HCT116 (cell line): ENCODE data around the gene TTLL5. TPM values are rescaled to one million over a fixed set of nuclear protein-coding genes. Genes with fewer than 3 reads are reported as not detected.

Source experiments
- ATAC-seq: fragments of 200-7000 bp; cut with Tn5 transposase; 2 replicates; pipeline ENCODE4 v1.9.1; 2020; ENCODE audit warnings: mild to moderate bottlenecking, moderate library complexity
- BruUV-seq: library from RNA; stranded (reverse); fragments of 400-500 nt; replicated peaks from 2 replicates; lab custom pipeline; 2021; lab: Mats Ljungman, UMichigan
- CTCF ChIA-PET: fragments of 300-600 bp; sonication (Branson Sonifier 250); formaldehyde crosslinking; loops from one replicate; lab custom pipeline; 2021; ENCODE audit warnings: antibody characterized with exemption; lab: Charles Lee
- POLR2A ChIA-PET: fragments of 300-600, 350-600 bp; sonication (Branson Sonifier 250); formaldehyde crosslinking; loops from one replicate; lab custom pipeline; 2021; ENCODE audit warnings: antibody characterized with exemption; lab: Charles Lee
- RAD21 ChIA-PET, 2 experiments: fragments of 300-600 bp; sonication (Branson Sonifier 250); formaldehyde crosslinking; loops; one replicate each; lab custom pipeline; 2023; ENCODE audit warnings: low total read pairs in 2 of 2; ENCODE audit not compliant: uncharacterized antibody in 2 of 2, unreplicated experiment in 2 of 2, low non-redundant PET in 1 of 2; lab: Charles Lee
- DNase-seq: peaks from one replicate; pipeline ENCODE4 v3.0.0-alpha.2; 2010; ENCODE audit warnings: low read depth, low spot score
- H2AFZ ChIP-seq: fragments of 200-600 bp; shearing (Covaris generic), sonication (generic); 2 replicates; pipeline ENCODE4 v1.6.1; 2017; ENCODE audit warnings: low read depth, mixed run types, mixed read lengths, antibody characterized with exemption, low read length; ENCODE audit not compliant: poor library complexity, severe bottlenecking
- H3K27ac ChIP-seq: 2 replicates; pipeline ENCODE4 v1.5.1; 2012; ENCODE audit warnings: low read depth, low read length
- H3K27me3 ChIP-seq: fragments of 200-600 bp; sonication (generic); 2 replicates; pipeline ENCODE4 v1.6.1; 2016; ENCODE audit warnings: mixed run types, low read length, mixed read lengths; ENCODE audit not compliant: insufficient read depth
- H3K36me3 ChIP-seq, 2 experiments: fragments of 200-500 bp in 1 of 2; fragments of 200-600 bp in 1 of 2; sonication (Bioruptor generic) in 1 of 2; sonication (generic) in 1 of 2; 2 replicates each; pipeline versions ENCODE4 v1.5.1 to v1.6.1; 2014 to 2016; ENCODE audit warnings: low read length in 2 of 2, inconsistent platforms in 1 of 2, mixed read lengths in 1 of 2, mixed run types in 1 of 2; ENCODE audit not compliant: insufficient read depth in 2 of 2, control insufficient read depth in 1 of 2
- H3K4me1 ChIP-seq, 2 experiments: fragments of 200-600 bp in 1 of 2; sonication (generic) in 1 of 2; 2 replicates each; pipeline versions ENCODE4 v1.5.1 to v1.6.1; 2012 to 2017; ENCODE audit warnings: low read length in 2 of 2, inconsistent platforms in 1 of 2, mild to moderate bottlenecking in 1 of 2, mixed read lengths in 1 of 2, mixed run types in 1 of 2, moderate library complexity in 1 of 2; ENCODE audit not compliant: insufficient read depth in 2 of 2, control insufficient read depth in 1 of 2
- H3K4me2 ChIP-seq: fragments of 200-600 bp; sonication (generic); 2 replicates; pipeline ENCODE4 v1.6.1; 2017; ENCODE audit warnings: mixed run types, low read length, mixed read lengths
- H3K4me3 ChIP-seq, 2 experiments: fragments of 200-600 bp in 1 of 2; sonication (generic) in 1 of 2; replicated peaks in 1 of 2; 2 replicates each; pipeline ENCODE4 v1.5.1; 2011 to 2016; ENCODE audit warnings: low read length in 2 of 2, control low read depth in 1 of 2, low read depth in 1 of 2, mild to moderate bottlenecking in 1 of 2, mixed read lengths in 1 of 2, mixed run types in 1 of 2
- H3K79me2 ChIP-seq: fragments of 200-600 bp; sonication (generic); 2 replicates; pipeline ENCODE4 v1.6.1; 2017; ENCODE audit warnings: mild to moderate bottlenecking, mixed run types, low read length, moderate library complexity, mixed read lengths; ENCODE audit not compliant: insufficient read depth
- H3K9ac ChIP-seq: fragments of 200-600 bp; sonication (generic); 2 replicates; pipeline ENCODE4 v1.6.1; 2016; ENCODE audit warnings: low read length, mixed read lengths
- H3K9me2 ChIP-seq: fragments of 200-600 bp; sonication (generic), shearing (Covaris generic); 2 replicates; pipeline ENCODE4 v1.6.1; 2017; ENCODE audit warnings: mixed run types, mild to moderate bottlenecking, moderate library complexity; ENCODE audit not compliant: insufficient read depth
- H3K9me3 ChIP-seq, 2 experiments: fragments of 200-500 bp in 1 of 2; fragments of 200-600 bp in 1 of 2; sonication (Bioruptor generic) in 1 of 2; sonication (generic) in 1 of 2; 2 replicates each; pipeline ENCODE4 v1.6.1; 2014 to 2017; ENCODE audit warnings: low read length in 2 of 2, mixed read lengths in 2 of 2, inconsistent platforms in 1 of 2, low read depth in 1 of 2, mild to moderate bottlenecking in 1 of 2, mixed run types in 1 of 2, moderate library complexity in 1 of 2; ENCODE audit not compliant: control insufficient read depth in 1 of 2, insufficient read depth in 1 of 2
- H4K20me1 ChIP-seq: fragments of 200-600 bp; sonication (generic), shearing (Covaris generic); 2 replicates; pipeline ENCODE4 v1.6.1; 2017; ENCODE audit warnings: mixed run types, mild to moderate bottlenecking, moderate library complexity; ENCODE audit not compliant: insufficient read depth
- CEBPB ChIP-seq: IDR thresholded peaks from 2 replicates; pipeline ENCODE4 v1.6.1; 2012; ENCODE audit warnings: low read depth
- ELF1 ChIP-seq: IDR thresholded peaks from 2 replicates; pipeline ENCODE4 v1.6.1; 2012; ENCODE audit warnings: low read depth, borderline replicate concordance
- EZH2phosphoT487 ChIP-seq: fragments of 200-600 bp; IDR thresholded peaks from 2 replicates; pipeline ENCODE4 v1.6.1; 2018; ENCODE audit warnings: antibody characterized with exemption, borderline replicate concordance
- POLR2A ChIP-seq: IDR thresholded peaks from 2 replicates; pipeline ENCODE4 v1.7.0; 2011; ENCODE audit warnings: borderline replicate concordance; ENCODE audit not compliant: insufficient read depth, insufficient read length; ENCODE audit errors: extremely low read depth
- POLR2AphosphoS5 ChIP-seq: IDR thresholded peaks from 2 replicates; pipeline ENCODE4 v1.6.1; 2011; ENCODE audit warnings: mild to moderate bottlenecking, low read depth, low read length, moderate library complexity
- RAD21 ChIP-seq: IDR thresholded peaks from 2 replicates; pipeline ENCODE4 v1.6.1; 2012; ENCODE audit warnings: low read depth, mild to moderate bottlenecking
- SRF ChIP-seq: IDR thresholded peaks from 2 replicates; pipeline ENCODE4 v1.6.1; 2012; ENCODE audit warnings: low read depth
- TCF7L2 ChIP-seq: IDR thresholded peaks from 2 replicates; pipeline ENCODE4 v1.7.0; 2011; ENCODE audit warnings: borderline replicate concordance, inconsistent platforms; ENCODE audit not compliant: insufficient read depth, insufficient read length; ENCODE audit errors: extremely low read depth
- YY1 ChIP-seq: IDR thresholded peaks from 2 replicates; pipeline ENCODE4 v1.6.1; 2011; ENCODE audit warnings: low read length, low read depth, moderate library complexity, mild to moderate bottlenecking; ENCODE audit not compliant: insufficient replicate concordance; ENCODE audit errors: extremely low read depth
- ZFX ChIP-seq: fragments of 450-650 bp; IDR thresholded peaks from 2 replicates; pipeline ENCODE4 v1.6.1; 2017
- ZNF274 ChIP-seq: fragments of 200-500 bp; sonication (Bioruptor generic); IDR thresholded peaks from 2 replicates; pipeline ENCODE4 v1.6.1; 2014; ENCODE audit warnings: mild to moderate bottlenecking, low read depth, low read length, inconsistent platforms
- intact Hi-C: fragments of 100-400 bp; cut with micrococcal nuclease; formaldehyde crosslinking; loops from 2 replicates; pipeline ENCODE4 v1.10.0; 2022
- total RNA-seq: library from RNA; stranded (reverse); gene quantifications from one replicate; pipeline ENCODE4 v1.2.1, GENCODE V29; 2021; ENCODE audit not compliant: unreplicated experiment
- TF ChIP-seq, protein P1 (sequence below): IDR thresholded peaks from 2 replicates; pipeline ENCODE4 v1.6.1; 2011; ENCODE audit warnings: mild to moderate bottlenecking, low read length, moderate library complexity; ENCODE audit not compliant: insufficient replicate concordance; ENCODE audit errors: extremely low read depth

The TTLL5 gene
- total RNA-seq, 1 experiment from 2014 or later = 26.2 TPM

- ChIA-PET CTCF (no interaction called here), POLR2A (no interaction called here), RAD21 (no interaction called here)
- Histone ChIP-seq H3K79me2 (peaks cover 7% of the 10 kb centered on the region), H3K9me2 (no peaks in the 10 kb centered on the region), H3K4me2 (no peak overlapping the region), H3K27me3 (no peaks in the 10 kb centered on the region), H2AFZ (no peak overlapping the region), H3K36me3 (peaks cover 3 to 18% of the 10 kb centered on the region in 2 experiments; a peak in 3 of 4 replicates), H4K20me1 (no peaks in the 10 kb centered on the region), H3K4me3 (no peak overlapping the region), H3K4me1 (no peaks in the 10 kb centered on the region), H3K9ac (no peak overlapping the region), H3K9me3 (no peaks in the 10 kb centered on the region), H3K27ac (no peak overlapping the region)
- BruUV-seq = no TSS peak
- intact Hi-C loops = no loop called here
- DNase-seq = no peak
- no peak for ATAC-seq
- no peak for TF ChIP-seq TCF7L2
- no peak for TF ChIP-seq YY1
- TF ChIP-seq RAD21 = no peak
- TF ChIP-seq EZH2phosphoT487 = no peak
- TF ChIP-seq POLR2A = no peak
- TF ChIP-seq ZNF274 = no peak
- no peak for TF ChIP-seq SRF
- no peak for TF ChIP-seq ZFX
- no peak for TF ChIP-seq POLR2AphosphoS5
- no peak for TF ChIP-seq CEBPB
- TF ChIP-seq, protein P1, sequence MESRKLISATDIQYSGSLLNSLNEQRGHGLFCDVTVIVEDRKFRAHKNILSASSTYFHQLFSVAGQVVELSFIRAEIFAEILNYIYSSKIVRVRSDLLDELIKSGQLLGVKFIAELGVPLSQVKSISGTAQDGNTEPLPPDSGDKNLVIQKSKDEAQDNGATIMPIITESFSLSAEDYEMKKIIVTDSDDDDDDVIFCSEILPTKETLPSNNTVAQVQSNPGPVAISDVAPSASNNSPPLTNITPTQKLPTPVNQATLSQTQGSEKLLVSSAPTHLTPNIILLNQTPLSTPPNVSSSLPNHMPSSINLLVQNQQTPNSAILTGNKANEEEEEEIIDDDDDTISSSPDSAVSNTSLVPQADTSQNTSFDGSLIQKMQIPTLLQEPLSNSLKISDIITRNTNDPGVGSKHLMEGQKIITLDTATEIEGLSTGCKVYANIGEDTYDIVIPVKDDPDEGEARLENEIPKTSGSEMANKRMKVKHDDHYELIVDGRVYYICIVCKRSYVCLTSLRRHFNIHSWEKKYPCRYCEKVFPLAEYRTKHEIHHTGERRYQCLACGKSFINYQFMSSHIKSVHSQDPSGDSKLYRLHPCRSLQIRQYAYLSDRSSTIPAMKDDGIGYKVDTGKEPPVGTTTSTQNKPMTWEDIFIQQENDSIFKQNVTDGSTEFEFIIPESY = no peak
- no peak for TF ChIP-seq ELF1
Measured at GRCh38 chr14:75667099-75667765, 6.2 kb downstream of the TTLL5 start.
